ENCODE data around the gene AANAT. TPM values are rescaled to one million over a fixed set of nuclear protein-coding genes. Genes with fewer than 3 reads are reported as not detected.
A peak's percentile ranks its signal among the peaks of the same experiment; 100 is the strongest.

AANAT gene
- total RNA-seq, 1 experiment from 2014 or later = not detected

DNA sequence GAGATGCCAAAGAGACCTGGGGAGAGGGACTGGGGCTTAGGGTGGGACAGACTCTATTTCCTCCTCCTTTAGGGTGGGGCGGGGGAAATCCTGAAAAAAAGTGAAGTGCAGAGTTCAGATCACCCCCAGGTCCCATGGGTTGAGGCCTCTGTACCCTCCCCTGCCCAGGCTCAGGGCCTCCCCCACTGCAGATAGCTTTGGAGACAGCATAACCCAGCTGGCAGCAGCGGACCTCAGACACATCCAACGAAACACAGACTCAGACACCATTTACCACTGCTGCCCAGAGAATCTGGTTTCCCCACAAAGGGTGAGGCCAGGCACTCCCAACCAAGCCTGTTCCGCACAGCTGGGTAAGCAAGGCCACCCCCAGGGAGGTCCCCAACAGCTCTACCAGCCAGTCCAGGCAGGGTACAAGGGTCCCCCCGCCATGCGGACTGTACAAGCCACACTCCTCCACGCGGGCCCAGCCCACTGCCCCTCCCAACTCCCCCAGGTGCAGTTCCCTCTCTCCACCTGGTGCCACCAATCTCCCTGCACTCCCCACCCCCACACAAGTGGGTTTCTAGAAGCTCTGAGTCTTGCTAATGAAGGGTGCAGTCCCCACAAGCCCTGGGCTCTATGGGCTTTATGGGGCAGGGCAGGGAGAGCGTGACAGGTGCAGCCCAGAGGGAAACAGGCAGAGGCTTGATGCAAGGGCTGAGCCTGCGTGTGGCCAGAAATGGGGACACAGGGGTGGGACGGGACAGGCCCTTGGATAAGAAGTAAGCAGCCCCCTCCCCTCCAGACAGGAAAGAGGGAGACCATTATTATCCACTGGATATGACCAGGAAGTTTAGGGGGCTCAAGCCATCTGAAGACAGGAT lies 25.0 kb downstream of the AANAT start:
- no peak overlapping the region for H3K4me3 ChIP-seq (replicated peaks in 1 of 2; ENCODE audit: low read depth in 1 of 2, low read length in 2 of 2)
- no peak overlapping the region for H3K27ac ChIP-seq (ENCODE audit: low read depth, low read length)
- H3K4me1 ChIP-seq (ENCODE audit: control insufficient read depth in 1 of 2, insufficient read depth in 2 of 2, low read length in 2 of 2) = peaks cover 4 to 41% of the 10 kb centered on the region in 2 experiments; a peak in 2 of 4 replicates
- H3K9me2 ChIP-seq (ENCODE audit: insufficient read depth) = no peaks in the 10 kb centered on the region
- H3K9me3 ChIP-seq (ENCODE audit: control insufficient read depth in 1 of 2, insufficient read depth in 1 of 2, low read depth in 1 of 2, low read length in 2 of 2) = no peaks in the 10 kb centered on the region
- no peak overlapping the region for H3K9ac ChIP-seq (ENCODE audit: low read length)
- no peaks in the 10 kb centered on the region for H4K20me1 ChIP-seq (ENCODE audit: insufficient read depth)
- RAD21 ChIA-PET (ENCODE audit: low non-redundant PET in 1 of 2, low total read pairs in 2 of 2, uncharacterized antibody in 2 of 2, unreplicated experiment in 2 of 2) = interaction anchor here in 1 of 2 experiments (0.5 kb wide), 1 partner anchor 360 kb away, joined by 10 read pairs; no protein-coding TSS in a partner anchor
- peak overlapping the region; percentile 31 for H3K4me2 ChIP-seq (ENCODE audit: low read length)
- H2AFZ ChIP-seq (ENCODE audit: low read depth, low read length, poor library complexity, severe bottlenecking) = no peak overlapping the region
- H3K36me3 ChIP-seq (ENCODE audit: control insufficient read depth in 1 of 2, insufficient read depth in 2 of 2, low read length in 2 of 2) = peaks cover 3 to 5% of the 10 kb centered on the region in 2 experiments; a peak in 1 of 4 replicates
- CTCF ChIA-PET = no interaction called here
- no TSS peak for BruUV-seq (replicated peaks)
- TF ChIP-seq ZNF274 (IDR thresholded peaks at IDR 0.05; ENCODE audit: low read depth, low read length) (no peak), POLR2AphosphoS5 (IDR thresholded peaks at IDR 0.05; ENCODE audit: low read depth, low read length) (no peak)
- H3K79me2 ChIP-seq (ENCODE audit: insufficient read depth, low read length) = peaks cover 19% of the 10 kb centered on the region
- H3K27me3 ChIP-seq (ENCODE audit: insufficient read depth, low read length) = no peaks in the 10 kb centered on the region
- ATAC-seq (peak; percentile 13; the same call in 1 of the 2 replicates), DNase-seq (ENCODE audit: low read depth, low spot score) (no peak)
- intact Hi-C loops (cut with micrococcal nuclease) = no loop called here
- POLR2A ChIA-PET = no interaction called here

DNA sequence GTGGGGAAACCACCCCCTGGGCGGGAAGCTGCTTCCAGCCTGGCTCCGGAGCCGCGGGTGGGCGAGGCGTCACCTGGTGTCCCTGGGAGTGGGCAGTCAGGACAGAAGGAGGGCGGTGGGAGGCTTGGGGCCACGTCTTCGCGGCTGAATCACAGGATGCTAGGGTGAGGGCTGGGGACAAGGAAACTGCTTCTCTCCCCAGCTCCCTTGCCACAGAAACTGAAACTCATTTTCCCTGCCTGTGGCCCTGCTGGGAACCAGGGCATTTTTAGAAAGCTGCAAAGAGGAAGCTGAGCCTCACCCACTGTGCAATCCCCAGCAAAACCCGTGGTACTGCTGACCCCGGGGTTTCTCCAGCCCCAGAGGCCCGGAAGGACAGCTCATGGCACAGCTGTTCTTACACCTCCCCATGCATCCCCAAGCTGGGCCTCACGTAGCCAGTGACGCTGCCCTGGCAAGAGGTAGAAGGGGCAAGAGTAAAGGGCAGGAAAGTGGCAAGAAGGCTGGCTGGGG lies 25.6 kb downstream of the AANAT start:
- DNase-seq (ENCODE audit: low read depth, low spot score) = no peak
- no peak overlapping the region for H2AFZ ChIP-seq (ENCODE audit: low read depth, low read length, poor library complexity, severe bottlenecking)
- no peak overlapping the region for H3K4me3 ChIP-seq (replicated peaks in 1 of 2; ENCODE audit: low read depth in 1 of 2, low read length in 2 of 2)
- CTCF ChIA-PET = interaction anchor here (1.0 kb wide), 1 partner anchor 122 kb away, joined by 3 read pairs; no protein-coding TSS in a partner anchor
- POLR2A ChIA-PET = no interaction called here
- H3K27ac ChIP-seq (ENCODE audit: low read depth, low read length) = no peak overlapping the region
- ATAC-seq = no peak
- H4K20me1 ChIP-seq (ENCODE audit: insufficient read depth) = no peaks in the 10 kb centered on the region
- peaks cover 4 to 41% of the 10 kb centered on the region in 2 experiments; a peak in 2 of 4 replicates for H3K4me1 ChIP-seq (ENCODE audit: control insufficient read depth in 1 of 2, insufficient read depth in 2 of 2, low read length in 2 of 2)
- BruUV-seq (replicated peaks) = no TSS peak
- H3K27me3 ChIP-seq (ENCODE audit: insufficient read depth, low read length) = no peaks in the 10 kb centered on the region
- peak overlapping the region; percentile 31 for H3K4me2 ChIP-seq (ENCODE audit: low read length)
- H3K9me3 ChIP-seq (ENCODE audit: control insufficient read depth in 1 of 2, insufficient read depth in 1 of 2, low read depth in 1 of 2, low read length in 2 of 2) = no peaks in the 10 kb centered on the region
- no peak overlapping the region for H3K9ac ChIP-seq (ENCODE audit: low read length)
- H3K36me3 ChIP-seq (ENCODE audit: control insufficient read depth in 1 of 2, insufficient read depth in 2 of 2, low read length in 2 of 2) = no peaks in the 10 kb centered on the region; a peak in 1 of 4 replicates
- no peaks in the 10 kb centered on the region for H3K9me2 ChIP-seq (ENCODE audit: insufficient read depth)
- peaks cover 26% of the 10 kb centered on the region for H3K79me2 ChIP-seq (ENCODE audit: insufficient read depth, low read length)
- RAD21 ChIA-PET (ENCODE audit: low non-redundant PET in 1 of 2, low total read pairs in 2 of 2, uncharacterized antibody in 2 of 2, unreplicated experiment in 2 of 2) = no interaction called here
- intact Hi-C loops (cut with micrococcal nuclease) = no loop called here
- TF ChIP-seq, protein P1, sequence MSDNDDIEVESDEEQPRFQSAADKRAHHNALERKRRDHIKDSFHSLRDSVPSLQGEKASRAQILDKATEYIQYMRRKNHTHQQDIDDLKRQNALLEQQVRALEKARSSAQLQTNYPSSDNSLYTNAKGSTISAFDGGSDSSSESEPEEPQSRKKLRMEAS (IDR thresholded peaks at IDR 0.05) = no peak
- TF ChIP-seq SIN3A (IDR thresholded peaks at IDR 0.05; ENCODE audit: low read depth) (no peak), CEBPB (IDR thresholded peaks at IDR 0.05; ENCODE audit: low read depth) (no peak), POLR2A (IDR thresholded peaks at IDR 0.05; ENCODE audit: borderline replicate concordance, extremely low read depth, insufficient read depth, insufficient read length) (no peak), FOSL1 (IDR thresholded peaks at IDR 0.05; ENCODE audit: low read depth) (no peak), JUND (IDR thresholded peaks at IDR 0.05) (no peak), TCF7L2 (IDR thresholded peaks at IDR 0.05; ENCODE audit: borderline replicate concordance, extremely low read depth, insufficient read depth, insufficient read length) (no peak), ELF1 (IDR thresholded peaks at IDR 0.05; ENCODE audit: borderline replicate concordance, low read depth) (no peak), YY1 (IDR thresholded peaks at IDR 0.05; ENCODE audit: extremely low read depth, insufficient replicate concordance, low read depth, low read length) (no peak), RAD21 (IDR thresholded peaks at IDR 0.05; ENCODE audit: low read depth) (no peak)
- TF ChIP-seq, protein P2, sequence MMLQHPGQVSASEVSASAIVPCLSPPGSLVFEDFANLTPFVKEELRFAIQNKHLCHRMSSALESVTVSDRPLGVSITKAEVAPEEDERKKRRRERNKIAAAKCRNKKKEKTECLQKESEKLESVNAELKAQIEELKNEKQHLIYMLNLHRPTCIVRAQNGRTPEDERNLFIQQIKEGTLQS (IDR thresholded peaks at IDR 0.05) = no peak
- TF ChIP-seq, protein P3, sequence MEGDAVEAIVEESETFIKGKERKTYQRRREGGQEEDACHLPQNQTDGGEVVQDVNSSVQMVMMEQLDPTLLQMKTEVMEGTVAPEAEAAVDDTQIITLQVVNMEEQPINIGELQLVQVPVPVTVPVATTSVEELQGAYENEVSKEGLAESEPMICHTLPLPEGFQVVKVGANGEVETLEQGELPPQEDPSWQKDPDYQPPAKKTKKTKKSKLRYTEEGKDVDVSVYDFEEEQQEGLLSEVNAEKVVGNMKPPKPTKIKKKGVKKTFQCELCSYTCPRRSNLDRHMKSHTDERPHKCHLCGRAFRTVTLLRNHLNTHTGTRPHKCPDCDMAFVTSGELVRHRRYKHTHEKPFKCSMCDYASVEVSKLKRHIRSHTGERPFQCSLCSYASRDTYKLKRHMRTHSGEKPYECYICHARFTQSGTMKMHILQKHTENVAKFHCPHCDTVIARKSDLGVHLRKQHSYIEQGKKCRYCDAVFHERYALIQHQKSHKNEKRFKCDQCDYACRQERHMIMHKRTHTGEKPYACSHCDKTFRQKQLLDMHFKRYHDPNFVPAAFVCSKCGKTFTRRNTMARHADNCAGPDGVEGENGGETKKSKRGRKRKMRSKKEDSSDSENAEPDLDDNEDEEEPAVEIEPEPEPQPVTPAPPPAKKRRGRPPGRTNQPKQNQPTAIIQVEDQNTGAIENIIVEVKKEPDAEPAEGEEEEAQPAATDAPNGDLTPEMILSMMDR (IDR thresholded peaks at IDR 0.05 in 2 of 3, conservative IDR thresholded peaks at IDR 0.05 in 1 of 3; ENCODE audit: borderline replicate concordance in 1 of 3, insufficient read depth in 1 of 3, low read depth in 2 of 3, low read length in 2 of 3) = no peak
